Activated CD8-positive, alpha-beta memory T cell treated with anti-CD3 and anti-CD28 coated beads for 1 hour (primary cell): ENCODE results near the gene TMEM135.
"Not testable (repeated sequence)": the region's sequence is repeated elsewhere in the genome, so short reads cannot be mapped to it uniquely, and the experiment has no call there.

Experiments used
- DNase-seq, 2 donors: peaks; one replicate each; pipeline ENCODE4 v3.0.0-alpha.2; 2020; ENCODE audit warnings: low read depth in 1 of 2; ENCODE audit errors: extremely low read depth in 1 of 2

Gene TMEM135

DNA sequence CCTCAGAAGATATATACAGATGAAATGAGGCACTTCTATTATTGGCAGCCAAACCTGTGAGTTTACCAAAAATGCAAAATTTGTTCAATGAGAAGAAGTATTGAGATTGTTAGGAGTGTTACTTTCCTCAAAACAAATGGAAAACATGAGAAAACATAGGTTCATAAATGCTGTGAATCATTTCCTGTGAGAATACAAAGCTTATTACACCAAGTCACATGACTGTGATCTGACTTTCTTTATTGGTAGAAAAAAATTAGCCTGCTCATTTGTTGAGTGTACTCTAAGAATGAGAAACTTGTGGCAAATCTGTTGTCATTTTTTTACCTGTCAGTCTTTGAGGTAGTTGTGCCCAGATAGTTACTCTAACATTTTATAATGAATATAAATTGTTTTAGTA is 215.1 kb downstream of the TMEM135 start:
- DNase-seq, result no peak

DNA sequence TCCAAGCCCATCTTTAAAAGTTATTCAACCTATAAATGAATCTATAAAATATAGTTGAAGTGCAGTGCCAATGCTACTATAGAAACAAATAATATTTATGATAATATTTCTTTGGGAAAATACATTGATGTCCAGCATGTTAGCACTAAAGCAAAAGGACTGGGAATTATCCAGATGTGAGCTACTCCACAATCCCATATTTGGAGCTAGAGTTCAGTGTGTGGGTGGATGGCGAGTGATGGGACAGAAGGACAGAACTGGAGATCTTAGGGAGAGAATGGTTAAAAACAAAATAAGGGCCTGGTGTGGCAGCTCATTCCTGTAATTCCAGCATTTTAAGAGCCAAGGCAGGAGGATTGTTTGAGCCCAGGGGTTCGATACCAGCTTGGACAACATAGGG is 216.8 kb downstream of the TMEM135 start:
- DNase-seq, result no peak

DNA sequence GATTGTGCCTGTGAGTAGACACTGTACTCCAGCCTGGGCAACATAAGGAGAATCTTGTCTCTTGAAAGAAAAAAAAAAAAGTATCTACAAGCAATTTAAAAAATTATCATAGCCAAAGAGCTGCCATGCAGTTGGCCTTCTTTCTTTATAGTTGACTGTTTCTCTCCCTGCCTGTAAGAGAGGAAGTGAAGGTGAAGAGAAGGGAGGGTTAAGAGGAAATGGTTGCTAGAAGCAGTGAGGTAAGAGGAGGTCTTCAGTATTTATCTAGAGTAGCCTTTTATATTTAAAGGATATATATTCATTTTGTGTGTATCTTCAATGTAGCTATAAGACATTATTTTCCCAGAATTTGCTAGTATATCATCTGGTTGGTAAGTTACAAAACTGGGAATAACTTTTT is 217.9 kb downstream of the TMEM135 start:
- DNase-seq, result no peak

DNA sequence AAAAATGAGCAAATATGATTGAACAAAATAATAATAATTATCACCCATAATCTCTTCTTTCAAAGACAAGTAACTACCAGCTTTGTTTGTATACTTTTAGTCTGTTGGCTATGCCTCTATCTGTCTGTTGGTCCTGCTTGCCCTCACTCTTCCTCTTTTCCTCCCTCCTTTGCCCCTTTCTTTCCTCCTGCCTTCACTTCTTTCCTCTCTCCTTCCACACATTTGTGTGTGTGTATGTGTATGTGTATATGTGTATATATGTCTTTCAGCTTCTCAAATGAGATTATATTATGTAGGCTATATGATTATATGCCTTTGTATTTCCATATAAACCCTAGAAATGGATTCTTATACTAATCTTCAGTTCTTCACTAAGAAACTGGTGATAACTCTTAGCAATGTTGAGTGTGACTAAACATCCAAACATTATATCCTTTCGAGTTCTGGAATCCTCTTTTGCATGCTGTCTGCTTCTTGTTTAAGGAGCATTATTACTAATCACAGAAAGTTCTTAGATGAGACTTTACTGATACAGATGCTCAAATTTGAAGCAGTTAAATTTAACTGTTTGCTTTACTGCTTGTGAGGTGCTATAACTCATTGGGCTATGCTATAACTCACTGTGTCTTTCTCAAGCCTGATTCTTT is 219.1 kb downstream of the TMEM135 start:
- no peak for DNase-seq

DNA sequence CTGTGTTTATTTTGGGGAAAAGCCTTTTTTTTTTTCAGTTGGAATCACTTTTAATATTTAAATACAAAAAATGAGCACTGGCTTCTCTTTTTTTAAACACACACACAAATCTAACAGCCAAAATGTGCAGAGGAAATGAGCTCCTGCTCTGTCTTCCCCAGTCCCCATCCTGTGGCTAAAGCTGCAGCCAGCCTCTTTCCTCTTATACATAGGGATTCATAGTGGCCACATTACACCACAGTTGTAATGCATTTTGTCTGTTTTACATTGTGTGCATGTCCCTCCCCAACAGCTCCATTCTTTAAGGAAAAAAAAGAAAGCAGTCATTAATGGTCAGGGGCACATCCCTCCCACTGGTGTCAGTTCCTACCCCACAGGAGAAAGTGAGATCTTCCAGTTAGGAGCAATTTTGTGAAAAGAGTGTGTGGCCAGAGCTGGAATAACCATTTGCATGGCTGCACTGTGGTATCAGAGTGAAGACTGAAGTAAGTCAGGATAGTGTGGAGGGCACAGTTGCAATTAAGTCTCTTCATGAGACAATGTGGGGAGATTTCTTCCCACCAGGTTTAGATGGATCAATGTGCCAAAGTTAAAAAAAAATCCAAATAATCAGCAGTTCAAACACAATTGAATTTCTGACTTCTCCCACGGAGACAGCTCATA is 220.6 kb downstream of the TMEM135 start:
- no peak for DNase-seq

DNA sequence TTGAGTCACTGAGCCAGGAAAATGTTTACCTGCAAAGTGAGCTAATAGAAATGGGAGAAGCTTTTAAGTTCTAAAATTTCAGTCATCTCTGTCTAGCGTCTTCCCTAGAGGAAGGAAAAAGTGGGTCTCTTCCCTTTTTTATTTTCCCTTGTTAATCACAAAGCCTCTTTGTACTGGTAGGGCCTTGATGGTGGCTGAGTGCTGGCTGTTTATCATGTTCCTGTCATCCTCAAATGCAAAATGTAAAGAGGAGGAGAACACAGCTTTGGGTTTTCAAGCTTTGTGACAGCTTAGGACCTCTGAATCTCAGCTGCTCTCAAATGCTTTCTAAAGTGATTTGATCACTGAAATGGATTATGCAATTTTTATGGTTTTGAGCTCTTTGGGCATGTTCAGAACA is 222.0 kb downstream of the TMEM135 start:
- no peak for DNase-seq

DNA sequence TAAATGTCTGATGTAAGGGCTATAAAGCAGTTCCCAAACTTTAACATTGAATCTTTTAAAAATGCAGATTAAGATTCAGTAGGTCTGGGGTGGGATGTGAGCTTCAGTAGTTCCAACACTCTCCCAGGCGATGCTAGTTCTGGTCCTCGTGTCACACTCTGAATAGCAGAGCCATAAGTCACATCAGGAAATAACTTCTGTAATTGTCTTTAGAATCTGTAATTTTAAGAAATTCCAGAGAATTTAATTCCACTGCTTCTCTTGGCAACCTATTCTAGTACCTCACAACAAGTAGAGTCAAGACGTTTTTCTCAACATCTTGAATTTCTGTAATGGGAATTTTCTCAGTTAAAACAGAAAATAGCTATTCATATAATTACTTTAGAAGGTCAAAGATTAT is 223.1 kb downstream of the TMEM135 start:
- no peak for DNase-seq

DNA sequence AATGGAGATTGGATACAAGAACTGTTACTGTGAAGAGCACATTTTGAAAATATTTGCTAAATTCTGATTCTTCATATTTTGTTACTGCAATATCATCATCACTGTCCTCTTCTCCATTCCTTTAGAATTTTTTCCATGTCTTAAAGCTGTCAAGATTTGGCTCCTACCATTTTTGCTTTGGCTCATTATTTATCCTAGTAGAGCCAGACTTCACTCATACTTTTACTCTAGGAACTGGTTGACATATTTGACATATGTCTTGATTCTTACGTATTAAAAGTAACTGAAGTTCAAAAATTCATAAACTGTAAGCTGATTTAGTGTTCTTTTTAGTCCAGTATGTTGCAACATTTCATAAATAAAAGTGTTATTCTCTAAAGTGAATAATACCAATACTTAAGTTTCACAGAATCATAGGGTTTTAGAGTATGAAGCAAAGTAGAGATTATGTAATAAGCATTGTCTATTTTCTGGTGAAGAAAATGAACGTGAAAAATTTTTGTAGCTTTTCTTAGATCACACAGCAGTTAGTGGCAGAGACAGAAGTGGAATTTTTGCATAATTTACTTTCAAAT is 225.6 kb downstream of the TMEM135 start:
- no peak for DNase-seq

DNA sequence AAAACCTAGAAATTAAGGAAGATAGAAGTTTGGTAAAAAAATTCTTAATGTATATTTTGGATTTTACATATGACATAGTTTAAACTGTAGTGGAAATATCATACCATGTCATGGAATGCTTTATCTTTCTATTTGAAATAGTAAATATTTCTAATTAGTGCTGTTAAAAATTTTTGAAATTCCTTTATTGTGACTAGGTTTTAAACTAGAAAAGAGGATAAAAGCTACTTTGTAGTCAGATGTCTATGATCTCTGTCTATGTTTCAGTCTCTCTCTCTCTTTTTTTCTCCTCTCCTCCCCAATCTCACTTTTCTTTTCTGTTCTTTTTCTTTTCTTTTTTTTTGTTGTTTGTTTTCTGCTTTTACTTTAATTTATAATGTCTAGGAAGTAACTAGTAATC is 226.2 kb downstream of the TMEM135 start:
- DNase-seq, result no peak

DNA sequence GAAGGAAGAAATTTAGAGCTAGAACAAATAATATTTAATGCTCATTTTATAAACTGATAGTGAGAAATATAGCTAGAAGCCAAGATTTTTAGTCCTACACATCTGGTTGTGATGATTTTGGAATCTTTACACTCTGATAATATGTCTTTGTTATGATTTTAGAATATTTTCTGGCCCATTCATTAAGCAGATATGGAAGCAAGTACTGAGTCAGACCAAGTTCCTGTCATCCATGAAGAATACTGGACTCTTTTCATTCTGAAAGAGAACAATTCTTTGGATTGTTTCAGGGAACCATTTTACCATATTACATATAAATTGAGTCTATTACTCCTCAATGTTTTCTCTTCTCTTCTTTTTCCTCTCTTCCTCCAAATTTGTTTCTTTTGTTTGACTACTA is 227.4 kb downstream of the TMEM135 start:
- DNase-seq, result no peak

DNA sequence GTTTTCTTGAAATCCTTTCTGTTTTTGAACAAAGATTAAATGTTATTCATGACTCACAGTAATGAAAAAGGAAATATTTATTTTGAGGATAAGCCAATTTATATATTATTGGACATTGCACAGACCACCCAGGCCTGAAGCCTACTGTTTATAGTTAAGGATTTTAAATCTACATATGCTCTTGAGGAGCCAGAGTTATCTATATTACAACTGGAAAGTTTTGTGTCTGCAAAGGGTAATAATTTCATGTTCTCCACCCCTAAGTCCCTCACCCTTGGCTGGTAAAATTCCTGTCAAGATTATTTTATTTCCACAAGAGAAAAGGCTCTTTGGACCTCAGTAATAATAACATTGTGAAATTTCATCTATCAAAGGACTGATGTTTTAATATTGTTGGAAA is 228.2 kb downstream of the TMEM135 start:
- DNase-seq, result no peak

DNA sequence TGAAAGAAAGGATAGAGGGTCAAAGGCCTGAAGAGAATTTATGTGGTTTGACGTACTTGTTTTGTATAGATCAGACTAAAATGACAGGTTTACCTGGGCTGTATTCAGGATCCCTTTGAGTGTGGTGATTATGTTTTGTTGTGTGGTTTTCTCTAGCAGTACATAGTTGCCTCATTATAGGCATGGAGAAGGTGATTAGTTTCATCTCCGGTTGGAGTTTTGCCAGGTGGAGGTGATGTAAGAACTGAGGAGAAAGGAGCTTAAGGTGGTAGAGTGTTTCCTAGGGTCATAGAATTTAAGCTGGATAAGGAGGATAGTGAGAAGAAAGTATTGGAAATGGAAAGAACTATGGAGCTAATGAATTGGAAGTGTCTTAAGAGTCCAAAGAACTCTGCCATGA is 229.0 kb downstream of the TMEM135 start:
- DNase-seq, result no peak

DNA sequence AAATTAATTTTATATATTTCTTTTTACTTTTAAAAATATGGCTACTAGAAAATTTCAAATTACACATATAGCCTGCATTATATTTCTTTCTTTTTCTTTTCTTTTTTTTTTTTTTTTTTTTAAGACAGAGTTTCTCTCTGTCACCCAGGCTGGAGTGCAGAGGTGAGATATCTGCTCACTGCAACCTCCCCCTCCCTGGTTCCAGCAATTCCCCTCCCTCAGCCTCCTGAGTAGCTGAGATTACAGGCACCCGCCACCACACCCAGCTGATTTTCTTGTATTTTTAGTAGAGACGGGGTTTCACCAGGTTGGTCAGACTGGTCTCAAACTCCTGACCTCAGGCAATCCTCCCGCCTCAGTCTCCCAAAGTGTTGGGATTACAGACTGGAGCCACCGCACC is 234.2 kb downstream of the TMEM135 start:
- DNase-seq, result not testable (repeated sequence)

DNA sequence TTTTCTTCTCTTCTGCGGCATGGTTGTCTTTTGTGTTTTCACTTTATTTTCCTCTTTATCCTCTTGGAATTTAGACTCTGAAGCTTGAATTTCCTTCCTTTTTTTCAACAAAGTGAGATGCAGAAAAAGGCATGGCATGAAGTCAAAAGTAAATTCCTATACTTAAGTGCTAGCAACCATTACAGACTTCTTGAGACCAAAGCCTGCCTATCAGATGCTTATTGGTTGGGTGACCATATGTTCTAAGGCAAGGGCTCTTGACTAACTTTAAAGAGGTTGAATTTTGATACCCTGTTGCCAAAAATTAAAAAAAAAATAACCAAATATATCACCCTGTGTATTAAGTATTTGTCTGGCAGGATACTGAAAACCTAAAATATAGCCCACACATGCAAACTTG is 237.4 kb downstream of the TMEM135 start:
- no peak for DNase-seq

DNA sequence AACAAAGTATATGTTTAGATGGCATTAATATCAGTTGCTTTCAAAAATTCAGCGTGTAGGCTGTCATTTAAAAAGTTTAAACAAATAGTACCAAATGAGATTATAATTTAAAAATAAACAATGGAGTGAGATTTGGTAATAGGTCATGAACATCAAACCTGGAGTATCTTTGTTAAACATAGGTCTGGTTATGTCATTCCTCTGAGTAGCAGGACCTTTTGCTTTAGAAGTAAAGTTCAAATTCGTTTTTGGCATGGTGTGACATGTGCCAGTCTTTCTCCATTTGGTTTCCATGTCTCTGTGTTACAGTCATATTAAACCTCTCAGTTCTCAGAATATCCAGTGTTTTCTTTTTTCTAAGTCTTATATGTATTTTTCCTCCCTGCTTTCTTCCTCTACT is 242.4 kb downstream of the TMEM135 start:
- DNase-seq, result no peak

DNA sequence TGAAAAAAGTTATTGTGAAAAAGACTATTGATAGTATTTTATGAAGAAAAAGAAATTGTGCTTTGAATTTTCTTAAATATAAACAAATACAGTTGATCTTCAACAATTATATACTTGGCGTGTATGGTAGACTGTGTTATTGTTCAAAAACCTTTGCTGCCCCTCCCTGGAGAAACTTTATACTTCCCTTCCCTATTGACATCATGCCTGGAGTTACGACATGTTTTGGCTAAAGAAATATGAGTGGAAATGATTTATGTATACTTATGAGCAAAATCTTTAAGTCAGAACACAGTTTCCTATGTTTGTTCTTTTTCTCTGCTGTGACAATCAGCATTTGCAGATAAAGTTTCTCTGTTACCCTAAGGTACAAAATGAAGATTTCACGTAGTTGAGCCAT is 243.8 kb downstream of the TMEM135 start:
- DNase-seq, result no peak

DNA sequence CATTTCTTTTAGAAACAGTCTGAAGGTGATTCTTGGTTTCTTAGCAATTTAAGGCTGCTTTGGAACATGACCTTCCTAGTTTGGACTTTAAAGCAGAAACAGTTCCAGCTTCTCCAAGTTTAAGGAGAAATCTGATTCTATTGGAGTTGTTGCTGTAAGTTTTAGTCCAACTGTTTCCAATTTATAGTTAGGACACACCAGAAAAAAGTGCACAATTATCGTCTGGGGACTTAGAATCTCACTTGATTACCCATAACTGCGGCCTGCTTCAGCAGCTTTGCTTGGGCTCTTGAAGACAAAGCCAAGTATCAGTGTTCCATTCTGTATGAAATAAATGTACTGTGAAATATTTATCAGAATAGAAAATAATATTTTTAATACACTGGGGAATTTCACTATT is 246.6 kb downstream of the TMEM135 start:
- no peak for DNase-seq

DNA sequence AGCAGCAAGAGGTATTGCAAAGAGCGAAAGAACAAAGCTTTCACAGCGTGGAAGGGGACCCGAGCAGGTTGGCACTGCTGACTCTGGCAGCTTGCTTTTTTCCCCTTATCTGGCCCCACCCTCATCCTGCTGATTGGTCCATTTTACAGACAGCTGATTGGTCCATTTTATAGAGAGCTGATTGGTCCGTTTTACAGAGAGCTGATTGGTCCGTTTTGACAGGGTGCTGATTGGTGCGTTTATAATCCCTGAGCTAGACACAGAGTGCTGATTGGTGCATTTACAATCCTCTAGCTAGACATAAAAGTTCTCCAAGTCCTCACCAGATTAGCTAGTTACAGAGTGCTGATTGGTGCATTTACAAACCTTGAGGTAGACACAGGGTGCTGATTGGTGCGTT is 247.9 kb downstream of the TMEM135 start:
- DNase-seq, result not testable (repeated sequence)

DNA sequence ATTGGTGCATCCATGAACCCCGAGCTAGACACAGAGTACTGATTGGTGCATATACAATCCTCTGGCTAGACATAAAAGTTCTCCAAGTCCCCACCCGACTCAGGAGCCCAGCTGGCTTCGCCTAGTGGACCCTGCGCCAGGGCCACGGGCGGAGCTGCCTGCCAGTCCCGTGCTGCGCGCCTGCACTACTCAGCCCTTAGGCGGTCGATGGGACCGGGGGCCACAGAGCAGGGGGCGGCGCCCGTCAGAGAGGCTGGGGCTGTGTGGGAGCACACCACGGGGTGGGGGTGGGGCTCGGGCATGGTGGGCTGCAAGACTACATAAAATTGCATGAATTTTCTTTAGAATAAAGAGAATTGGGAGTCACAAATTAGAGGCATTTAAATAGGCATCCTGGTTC is 248.6 kb downstream of the TMEM135 start:
- no peak for DNase-seq

DNA sequence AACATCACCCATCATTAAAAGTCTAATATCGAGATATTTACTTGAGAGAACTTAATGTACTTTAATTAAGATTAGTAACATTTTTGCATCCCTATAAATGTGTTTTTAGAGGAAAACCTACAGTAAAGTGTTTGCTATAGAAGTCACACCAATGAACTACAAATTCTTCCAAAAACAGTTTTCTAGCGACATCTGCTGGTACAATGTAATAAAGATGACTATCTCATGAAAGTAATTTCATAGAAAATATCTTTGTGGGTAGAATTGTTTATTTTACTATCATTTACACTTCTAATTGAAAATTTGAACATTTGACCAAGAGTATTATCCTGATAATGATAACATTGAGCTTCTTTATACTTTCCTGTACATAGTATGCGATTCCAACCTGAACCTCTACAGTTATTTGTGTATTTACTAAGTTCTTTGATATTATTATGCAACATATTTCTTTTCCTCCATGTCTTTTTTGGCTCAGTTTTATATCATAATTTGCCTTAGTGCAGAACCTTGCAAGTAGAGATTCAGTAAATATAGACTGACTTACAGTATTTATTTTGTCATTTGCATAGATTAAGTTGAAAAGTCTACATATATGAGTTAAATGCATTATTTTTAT is 252.7 kb downstream of the TMEM135 start:
- no peak for DNase-seq

DNA sequence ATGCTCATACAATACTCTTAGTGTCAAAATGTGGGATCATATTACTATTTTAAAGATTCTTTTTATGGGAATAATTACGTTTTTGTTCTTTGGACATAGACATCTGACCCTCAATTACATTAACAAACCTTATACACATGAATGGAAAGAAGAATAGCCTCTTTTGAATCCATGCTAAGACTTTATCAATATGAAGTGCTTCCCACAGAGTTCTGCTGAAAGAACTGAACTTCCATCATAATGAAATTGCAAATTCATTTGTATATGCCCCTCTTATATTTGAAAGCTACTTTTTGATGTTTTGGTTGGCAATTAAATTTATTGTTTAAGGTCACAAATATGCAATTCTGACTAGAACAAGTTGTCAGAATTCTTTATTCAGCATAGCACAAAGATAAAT is 254.9 kb downstream of the TMEM135 start:
- DNase-seq, result no peak

DNA sequence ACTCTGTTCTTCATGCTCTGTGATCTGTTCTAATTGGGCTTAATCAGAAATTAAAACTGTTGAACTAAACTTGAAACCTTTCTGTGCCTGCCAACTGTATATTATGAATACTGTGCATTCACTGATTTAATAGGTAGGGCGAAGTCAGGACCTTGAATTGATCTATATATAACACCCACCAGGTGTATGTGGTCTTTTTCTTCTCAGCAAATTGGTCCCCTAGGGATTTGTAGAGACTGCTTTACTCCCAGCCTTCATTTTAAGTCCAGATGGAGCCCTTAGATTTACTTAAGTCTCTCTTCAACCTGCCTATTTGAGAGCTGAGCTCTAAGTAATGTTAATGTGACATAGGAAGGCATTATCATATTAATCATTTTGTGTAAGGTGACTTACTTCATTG is 257.5 kb downstream of the TMEM135 start:
- DNase-seq, result no peak
